Breast epithelium (tissue), 4 donors: ENCODE data around the gene CDYL. TPM values are rescaled to one million over a fixed set of nuclear protein-coding genes. Genes with fewer than 3 reads are reported as not detected.

Source experiments
- DNase-seq, 2 donors: peaks; one replicate each; pipeline ENCODE4 v3.0.0-alpha.2; 2019; ENCODE audit warnings: low spot score in 2 of 2
- H3K27ac ChIP-seq, 2 donors: fragments of 200-600 bp; sonication (generic) in 1 of 2; one replicate each; pipeline ENCODE4 v1.5.1; 2016 to 2019; ENCODE audit warnings: mild to moderate bottlenecking in 1 of 2
- H3K27me3 ChIP-seq, 2 donors: fragments of 200-600 bp; sonication (generic) in 1 of 2; one replicate each; pipeline versions ENCODE4 v1.5.1 to v1.6.0; 2017 to 2019; ENCODE audit warnings: control low read depth in 1 of 2, mild to moderate bottlenecking in 1 of 2
- H3K36me3 ChIP-seq: fragments of 200-600 bp; one replicate; pipeline ENCODE4 v1.5.1; 2019
- H3K4me1 ChIP-seq, 2 donors: fragments of 200-600 bp; sonication (generic); one replicate each; pipeline ENCODE4 v1.5.1; 2016 to 2019; ENCODE audit warnings: control low read depth in 1 of 2
- H3K4me3 ChIP-seq, 3 donors: fragments of 200-600 bp; sonication (generic); 1 replicate in 2 of 3; 2 replicates in 1 of 3; pipeline ENCODE4 v1.5.1; 2016 to 2019; ENCODE audit warnings: mild to moderate bottlenecking in 3 of 3, moderate library complexity in 2 of 3
- H3K9me3 ChIP-seq, 2 donors: fragments of 200-600 bp; sonication (generic) in 1 of 2; one replicate each; pipeline ENCODE4 v1.5.1; 2016 to 2019; ENCODE audit warnings: control low read depth in 1 of 2
- CTCF ChIP-seq, 3 donors: fragments of 450-650 bp; IDR thresholded peaks; one replicate each; pipeline ENCODE4 v1.5.1; 2016 to 2017; ENCODE audit warnings: antibody characterized with exemption in 3 of 3, mild to moderate bottlenecking in 3 of 3, moderate library complexity in 3 of 3
- POLR2A ChIP-seq: fragments of 450-650 bp; IDR thresholded peaks from one replicate; pipeline ENCODE4 v1.6.1; 2016; ENCODE audit warnings: antibody characterized with exemption, mild to moderate bottlenecking, moderate library complexity
- POLR2AphosphoS5 ChIP-seq, 3 donors: sonication (generic); formaldehyde crosslinking; IDR thresholded peaks; one replicate each; pipeline ENCODE4 v1.6.1; 2017; ENCODE audit warnings: antibody characterized with exemption in 3 of 3
- intact Hi-C: fragments of 100-400 bp; cut with DNase I; formaldehyde crosslinking; loops from one replicate; pipeline ENCODE4 v1.15.1; 2023; ENCODE audit warnings: low total_unique reads
- total RNA-seq, 3 donors: library from RNA; depleted of rRNA; stranded (reverse); fragments of >200 nt; gene quantifications; one replicate each; pipeline ENCODE4 v1.1.0, GENCODE V29; 2016

CDYL gene
- total RNA-seq, 3 donors from 2014 or later: 32.9 to 58.0 (median 40.0) TPM

- H3K4me3 ChIP-seq: no peak overlapping the region
- no peaks in the 10 kb centered on the region for H3K27me3 ChIP-seq
- intact Hi-C loops: no loop called here
- no peak for TF ChIP-seq POLR2AphosphoS5 (IDR thresholded peaks at IDR 0.05)
- no peak for TF ChIP-seq CTCF (IDR thresholded peaks at IDR 0.05)
- no peak for TF ChIP-seq POLR2A
- H3K9me3 ChIP-seq: no peaks in the 10 kb centered on the region
- H3K27ac ChIP-seq: no peak overlapping the region
- no peaks in the 10 kb centered on the region for H3K4me1 ChIP-seq
- H3K36me3 ChIP-seq: no peaks in the 10 kb centered on the region
- DNase-seq: no peak
These were observed 191.3 kb downstream of the CDYL start for GRCh38 chr6:4967301-4968030.

- intact Hi-C loops: no loop called here
- TF ChIP-seq CTCF (IDR thresholded peaks at IDR 0.05) (no peak), POLR2AphosphoS5 (IDR thresholded peaks at IDR 0.05) (no peak), POLR2A (no peak)
- DNase-seq: no peak
- H3K9me3 ChIP-seq: no peaks in the 10 kb centered on the region
- no peaks in the 10 kb centered on the region for H3K36me3 ChIP-seq
- H3K27ac ChIP-seq: no peak overlapping the region
- H3K27me3 ChIP-seq: no peaks in the 10 kb centered on the region
- H3K4me3 ChIP-seq: no peak overlapping the region
- peaks cover 0 to 5% of the 10 kb centered on the region in 2 donors for H3K4me1 ChIP-seq
These were observed 193.5 kb downstream of the CDYL start for GRCh38 chr6:4969609-4970285.

- Histone ChIP-seq H3K27ac (no peak overlapping the region), H3K4me1 (peaks cover 0 to 7% of the 10 kb centered on the region in 2 donors)
These were observed 194.7 kb downstream of the CDYL start for GRCh38 chr6:4970739-4971395.

GRCh38 chr6:4971851-4972250 lies 195.6 kb downstream of the CDYL start:
- DNase-seq: no peak
- TF ChIP-seq POLR2A (no peak), CTCF (IDR thresholded peaks at IDR 0.05) (no peak), POLR2AphosphoS5 (IDR thresholded peaks at IDR 0.05) (no peak)
- H3K4me1 ChIP-seq: peaks cover 0 to 7% of the 10 kb centered on the region in 2 donors
- no peaks in the 10 kb centered on the region for H3K9me3 ChIP-seq
- no peak overlapping the region for H3K27ac ChIP-seq
- intact Hi-C loops: no loop called here
- no peak overlapping the region for H3K4me3 ChIP-seq
- H3K36me3 ChIP-seq: no peaks in the 10 kb centered on the region
- H3K27me3 ChIP-seq: no peaks in the 10 kb centered on the region

More at GRCh38 chr6:4970739-4971395, 194.7 kb downstream of the CDYL start:
- Histone ChIP-seq H3K36me3 (no peaks in the 10 kb centered on the region), H3K9me3 (no peaks in the 10 kb centered on the region), H3K27me3 (no peaks in the 10 kb centered on the region), H3K4me3 (no peak overlapping the region)
- DNase-seq: no peak
- TF ChIP-seq CTCF (IDR thresholded peaks at IDR 0.05) (no peak), POLR2A (no peak), POLR2AphosphoS5 (IDR thresholded peaks at IDR 0.05) (no peak)
- intact Hi-C loops: no loop called here

GRCh38 chr6:4972438-4972837 lies 196.2 kb downstream of the CDYL start:
- DNase-seq: no peak
- H3K27me3 ChIP-seq: no peaks in the 10 kb centered on the region
- no peaks in the 10 kb centered on the region for H3K36me3 ChIP-seq
- H3K4me3 ChIP-seq: no peak overlapping the region
- H3K27ac ChIP-seq: no peak overlapping the region
- H3K4me1 ChIP-seq: peaks cover 0 to 7% of the 10 kb centered on the region in 2 donors
- H3K9me3 ChIP-seq: no peaks in the 10 kb centered on the region
- TF ChIP-seq POLR2A (no peak), CTCF (IDR thresholded peaks at IDR 0.05) (no peak), POLR2AphosphoS5 (IDR thresholded peaks at IDR 0.05) (no peak)
- intact Hi-C loops: no loop called here
